Calu3 (cell line): ENCODE measurements around the gene ANKRD35. TPM values are rescaled to one million over a fixed set of nuclear protein-coding genes. Genes with fewer than 3 reads are reported as not detected.
"Not testable (repeated sequence)": the region's sequence is repeated elsewhere in the genome, so short reads cannot be mapped to it uniquely, and the experiment has no call there.

Source experiments
- BruUV-seq: library from RNA; stranded (reverse); fragments of 400-500 nt; replicated peaks from 2 replicates; lab custom pipeline; 2021; lab: Mats Ljungman, UMichigan
- CTCF ChIA-PET: fragments of 300-600 bp; sonication (Branson Sonifier 250); formaldehyde crosslinking; loops from one replicate; lab custom pipeline; 2022; ENCODE audit warnings: antibody characterized with exemption; lab: Charles Lee
- DNase-seq: peaks from one replicate; pipeline ENCODE4 v3.0.0; 2022
- H3K27ac Mint-ChIP-seq: one replicate; pipeline ENCODE4 v1.8.0; 2022; ENCODE audit warnings: mixed read lengths; ENCODE audit not compliant: unreplicated experiment
- H3K27me3 Mint-ChIP-seq: one replicate; pipeline ENCODE4 v1.8.0; 2022; ENCODE audit warnings: mixed read lengths; ENCODE audit not compliant: unreplicated experiment
- H3K36me3 Mint-ChIP-seq: one replicate; pipeline ENCODE4 v1.8.0; 2022; ENCODE audit warnings: mild to moderate bottlenecking, moderate library complexity, mixed read lengths; ENCODE audit not compliant: insufficient read depth, unreplicated experiment
- H3K4me1 Mint-ChIP-seq: one replicate; pipeline ENCODE4 v1.8.0; 2022; ENCODE audit warnings: mild to moderate bottlenecking, low read depth, mixed read lengths; ENCODE audit not compliant: unreplicated experiment
- H3K4me3 Mint-ChIP-seq: one replicate; pipeline ENCODE4 v1.8.0; 2022; ENCODE audit warnings: mild to moderate bottlenecking, low read depth, moderate library complexity, mixed read lengths; ENCODE audit not compliant: unreplicated experiment
- H3K9me3 Mint-ChIP-seq: one replicate; pipeline ENCODE4 v1.8.0; 2022; ENCODE audit warnings: low read depth, mixed read lengths; ENCODE audit not compliant: unreplicated experiment
- intact Hi-C: fragments of 100-400 bp; cut with micrococcal nuclease; formaldehyde crosslinking; loops from one replicate; pipeline ENCODE4 v1.10.0; 2022; ENCODE audit not compliant: unreplicated experiment
- total RNA-seq: library from RNA; stranded (reverse); gene quantifications from 2 replicates; pipeline ENCODE4 v1.2.3, GENCODE V29; 2022
- TF ChIP-seq, protein P1 (sequence below): fragments of 200-600 bp; IDR thresholded peaks from one replicate; pipeline ENCODE4 v1.8.0; 2022; ENCODE audit warnings: antibody characterized with exemption; ENCODE audit not compliant: unreplicated experiment

The ANKRD35 gene
- total RNA-seq, 1 experiment from 2014 or later = not detected

DNA sequence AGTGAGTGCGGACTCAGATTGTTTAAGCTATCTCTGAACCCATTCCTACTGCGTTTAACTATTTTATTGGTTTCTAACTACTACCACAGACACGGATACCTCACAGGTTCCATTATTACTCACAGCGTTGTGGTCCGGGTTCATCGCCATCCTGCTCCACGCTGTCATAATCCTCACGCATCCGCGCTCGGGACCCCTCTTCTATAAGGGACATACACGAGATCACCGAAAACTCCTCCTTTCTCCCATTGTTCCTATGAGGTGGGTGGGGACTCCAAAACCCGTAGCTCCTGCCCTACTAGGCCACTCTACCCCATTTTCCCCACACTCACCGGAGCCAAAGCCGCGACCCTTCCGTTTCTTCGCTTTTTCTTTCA is 41.0 kb upstream of the ANKRD35 start:
- H3K27ac Mint-ChIP-seq = no peak overlapping the region
- H3K27me3 Mint-ChIP-seq = no peaks in the 10 kb centered on the region
- H3K4me1 Mint-ChIP-seq = peaks cover 16% of the 10 kb centered on the region
- TF ChIP-seq, protein P1, sequence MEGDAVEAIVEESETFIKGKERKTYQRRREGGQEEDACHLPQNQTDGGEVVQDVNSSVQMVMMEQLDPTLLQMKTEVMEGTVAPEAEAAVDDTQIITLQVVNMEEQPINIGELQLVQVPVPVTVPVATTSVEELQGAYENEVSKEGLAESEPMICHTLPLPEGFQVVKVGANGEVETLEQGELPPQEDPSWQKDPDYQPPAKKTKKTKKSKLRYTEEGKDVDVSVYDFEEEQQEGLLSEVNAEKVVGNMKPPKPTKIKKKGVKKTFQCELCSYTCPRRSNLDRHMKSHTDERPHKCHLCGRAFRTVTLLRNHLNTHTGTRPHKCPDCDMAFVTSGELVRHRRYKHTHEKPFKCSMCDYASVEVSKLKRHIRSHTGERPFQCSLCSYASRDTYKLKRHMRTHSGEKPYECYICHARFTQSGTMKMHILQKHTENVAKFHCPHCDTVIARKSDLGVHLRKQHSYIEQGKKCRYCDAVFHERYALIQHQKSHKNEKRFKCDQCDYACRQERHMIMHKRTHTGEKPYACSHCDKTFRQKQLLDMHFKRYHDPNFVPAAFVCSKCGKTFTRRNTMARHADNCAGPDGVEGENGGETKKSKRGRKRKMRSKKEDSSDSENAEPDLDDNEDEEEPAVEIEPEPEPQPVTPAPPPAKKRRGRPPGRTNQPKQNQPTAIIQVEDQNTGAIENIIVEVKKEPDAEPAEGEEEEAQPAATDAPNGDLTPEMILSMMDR = no peak
- H3K4me3 Mint-ChIP-seq = no peak overlapping the region
- BruUV-seq = no TSS peak
- peaks cover 16% of the 10 kb centered on the region for H3K36me3 Mint-ChIP-seq
- CTCF ChIA-PET = interaction anchor here (1.0 to 2.2 kb wide), 9 partner anchors 8 to 94 kb away, joined by 3 to 17 read pairs (median 10); partner anchors contain the start of genes ANKRD34A, LIX1L, PEX11B and PIAS3
- no peak for DNase-seq
- no peaks in the 10 kb centered on the region for H3K9me3 Mint-ChIP-seq
- intact Hi-C loops = loop anchor here (2.0 to 5.0 kb wide), 2 partner anchors 34 to 38 kb away; partner anchors contain the start of genes ANKRD34A and POLR3GL

DNA sequence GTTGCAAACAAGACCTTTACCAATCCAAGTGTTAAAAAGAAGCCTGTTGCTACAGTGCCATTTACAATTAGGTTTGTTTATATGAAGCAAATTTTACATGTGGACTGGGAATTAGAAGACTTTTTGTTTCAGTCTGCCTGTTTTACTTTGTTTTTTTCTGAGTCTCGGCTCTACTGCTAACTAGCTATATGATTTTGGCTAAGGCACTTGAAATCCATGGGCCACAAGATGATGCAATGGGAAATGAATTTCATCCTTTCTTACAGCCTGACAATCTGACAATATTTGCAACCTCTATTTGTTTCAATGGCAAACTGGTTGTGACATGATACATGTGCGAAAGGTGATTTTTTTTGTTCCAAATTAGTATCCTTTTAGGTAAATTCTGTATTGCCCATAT is 36.6 kb upstream of the ANKRD35 start:
- DNase-seq = no peak
- TF ChIP-seq, protein P1 = no peak
- intact Hi-C loops = no loop called here
- H3K36me3 Mint-ChIP-seq = peaks cover 39% of the 10 kb centered on the region
- H3K27me3 Mint-ChIP-seq = no peaks in the 10 kb centered on the region
- peaks cover 15% of the 10 kb centered on the region for H3K4me1 Mint-ChIP-seq
- CTCF ChIA-PET = no interaction called here
- H3K4me3 Mint-ChIP-seq = no peak overlapping the region
- H3K9me3 Mint-ChIP-seq = no peaks in the 10 kb centered on the region
- no peak overlapping the region for H3K27ac Mint-ChIP-seq
- BruUV-seq = no TSS peak

DNA sequence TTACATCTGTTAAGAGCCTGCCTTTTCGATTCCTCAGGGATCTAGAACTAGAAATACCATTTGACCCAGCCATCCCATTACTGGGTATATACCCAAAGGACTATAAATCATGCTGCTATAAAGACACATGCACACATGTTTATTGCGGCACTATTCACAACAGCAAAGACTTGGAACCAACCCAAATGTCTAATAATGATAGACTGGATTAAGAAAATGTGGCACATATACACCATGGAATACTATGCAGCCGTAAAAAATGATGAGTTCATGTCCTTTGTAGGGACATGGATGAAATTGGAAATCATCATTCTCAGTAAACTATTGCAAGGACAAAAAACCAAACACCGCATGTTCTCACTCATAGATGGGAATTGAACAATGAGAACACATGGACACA is 34.6 kb upstream of the ANKRD35 start:
- Mint-ChIP-seq H3K4me1 (peaks cover 15% of the 10 kb centered on the region), H3K36me3 (peaks cover 39% of the 10 kb centered on the region), H3K4me3 (peak overlapping the region; percentile 74)
- H3K27me3 Mint-ChIP-seq, DNase-seq, intact Hi-C loops, H3K27ac Mint-ChIP-seq, H3K9me3 Mint-ChIP-seq, BruUV-seq: not testable (repeated sequence)
- CTCF ChIA-PET = interaction anchor here (0.7 kb wide), 1 partner anchor 59 kb away, joined by 3 read pairs; no protein-coding TSS in a partner anchor

DNA sequence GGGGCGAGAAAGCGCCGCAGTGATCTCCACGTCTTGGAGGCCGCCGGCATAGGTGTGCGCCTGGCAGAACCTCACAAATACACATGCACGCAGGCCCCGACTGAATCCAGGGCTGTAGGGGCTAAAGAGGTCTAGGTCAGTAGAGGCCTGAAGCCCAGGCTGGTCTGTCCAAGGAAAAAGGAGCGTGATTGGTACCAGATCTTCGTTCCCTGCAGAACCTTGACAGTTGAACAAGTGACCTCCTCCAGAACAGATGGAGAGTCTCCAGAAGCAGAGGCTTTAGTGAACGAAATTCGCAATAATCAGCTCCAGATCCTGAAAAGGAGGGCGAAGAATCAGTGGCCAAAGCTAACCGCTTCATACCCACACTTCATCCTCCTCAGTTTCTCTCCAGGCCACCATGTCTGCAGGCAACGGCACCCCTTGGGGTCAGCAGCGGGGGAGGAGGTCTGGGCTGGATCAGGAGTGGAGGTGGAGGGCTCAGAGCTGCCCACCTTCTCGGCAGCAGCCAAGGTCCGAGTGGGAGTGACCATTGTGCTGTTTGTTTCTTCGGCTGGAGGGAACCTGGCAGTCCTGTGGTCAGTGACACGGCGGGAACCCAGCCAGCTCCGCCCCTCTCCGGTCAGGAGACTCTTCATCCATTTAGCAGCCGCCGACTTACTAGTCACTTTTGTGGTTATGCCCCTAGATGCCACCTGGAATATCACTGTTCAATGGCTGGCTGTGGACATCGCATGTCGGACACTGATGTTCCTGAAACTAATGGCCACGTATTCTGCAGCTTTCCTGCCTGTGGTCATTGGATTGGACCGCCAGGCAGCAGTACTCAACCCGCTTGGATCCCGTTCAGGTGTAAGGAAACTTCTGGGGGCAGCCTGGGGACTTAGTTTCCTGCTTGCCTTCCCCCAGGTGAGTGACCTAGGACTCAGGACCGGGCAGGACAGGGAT is 33.6 kb upstream of the ANKRD35 start:
- H3K27me3 Mint-ChIP-seq = no peaks in the 10 kb centered on the region
- intact Hi-C loops = no loop called here
- peaks cover 15% of the 10 kb centered on the region for H3K4me1 Mint-ChIP-seq
- H3K4me3 Mint-ChIP-seq = peak overlapping the region; percentile 74
- TSS peak; percentile 37 for BruUV-seq
- H3K9me3 Mint-ChIP-seq = no peaks in the 10 kb centered on the region
- peaks cover 39% of the 10 kb centered on the region for H3K36me3 Mint-ChIP-seq
- peak; percentile 70 for DNase-seq
- peak overlapping the region; percentile 78 for H3K27ac Mint-ChIP-seq
- CTCF ChIA-PET = interaction anchor here (0.5 to 2.0 kb wide), 9 partner anchors 8 to 117 kb away, joined by 3 to 18 read pairs (median 3); partner anchors contain the start of genes ANKRD34A, NUDT17, PIAS3 and POLR3GL
- TF ChIP-seq, protein P1 = no peak
